SK-MEL-5 (cell line): ENCODE measurements around the gene PTPN2. TPM values are rescaled to one million over a fixed set of nuclear protein-coding genes. Genes with fewer than 3 reads are reported as not detected.
A peak's percentile ranks its signal among the peaks of the same experiment; 100 is the strongest.

Source experiments
- DNase-seq: peaks from one replicate; pipeline ENCODE4 v3.0.0-alpha.2; 2016; ENCODE audit warnings: low read depth, low spot score
- in situ Hi-C: cut with HindIII; loops from 2 replicates; pipeline ENCODE4 v1.10.0; 2016; ENCODE audit warnings: low sequenced_read_pairs, high pct_unique_total_duplicates, low pct_unique_long_range_greater_than_20kb
- total RNA-seq: library from RNA; depleted of rRNA; stranded (reverse); fragments of >200 nt; shearing (Covaris generic); gene quantifications from 2 replicates; pipeline ENCODE4 v1.2.3, GENCODE V29; 2014

Gene PTPN2
- total RNA-seq, 1 experiment from 2014 or later = 39.6 TPM

- no peak for DNase-seq
- in situ Hi-C loops = no loop called here
Measured at GRCh38 chr18:12842459-12843380, 41.3 kb downstream of the PTPN2 start.

DNA sequence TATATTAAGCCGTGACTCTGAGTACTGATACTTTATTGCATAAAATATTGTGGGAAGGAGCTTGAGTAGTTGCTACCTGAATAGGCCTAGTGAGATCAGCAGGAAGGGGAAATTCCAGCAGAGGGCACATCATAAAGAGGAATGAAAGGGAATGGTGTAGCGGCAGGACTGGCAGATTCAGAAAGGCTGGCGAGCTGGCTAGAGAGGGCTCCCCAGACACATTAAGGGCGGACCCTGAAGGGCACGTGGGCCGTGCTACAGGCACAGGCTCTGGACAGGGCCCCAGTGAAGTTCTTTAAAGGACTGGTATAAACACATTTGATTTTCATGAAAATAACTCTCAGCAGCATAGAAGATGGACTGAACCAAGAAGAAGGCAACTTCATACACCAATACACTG, 43.0 kb downstream of the PTPN2 start:
- peak; percentile 59 for DNase-seq

GRCh38 chr18:12840382-12840781, 43.7 kb downstream of the PTPN2 start:
- in situ Hi-C loops = no loop called here
- DNase-seq = no peak

More for the DNA sequence above, 43.0 kb downstream of the PTPN2 start:
- in situ Hi-C loops = no loop called here

- no peak for DNase-seq
- in situ Hi-C loops = no loop called here
Measured at GRCh38 chr18:12839526-12840196, 44.4 kb downstream of the PTPN2 start.

- in situ Hi-C loops = no loop called here
- DNase-seq = no peak
Measured at GRCh38 chr18:12839057-12839525, 44.9 kb downstream of the PTPN2 start.

- DNase-seq = peak; percentile 23
- in situ Hi-C loops = no loop called here
Measured at GRCh38 chr18:12838178-12838634, 45.8 kb downstream of the PTPN2 start.

DNA sequence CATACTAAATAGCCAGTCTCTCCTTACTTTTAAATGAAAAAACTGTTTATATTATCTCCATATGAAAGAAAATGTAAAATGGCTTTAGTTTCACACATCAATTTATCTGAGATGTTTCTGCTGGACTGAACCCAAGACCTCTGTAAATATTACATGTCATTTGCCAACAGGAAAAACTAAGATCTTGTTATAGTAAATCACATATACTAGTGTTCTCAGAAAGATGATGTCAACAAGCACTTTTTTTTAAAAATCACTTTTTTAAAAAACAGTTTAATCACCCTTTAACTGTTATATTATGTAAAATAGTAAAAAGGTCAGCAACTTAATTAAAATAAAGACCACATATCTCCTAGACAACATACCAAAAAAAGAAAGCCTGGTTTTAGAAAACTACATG, 46.3 kb downstream of the PTPN2 start:
- in situ Hi-C loops = no loop called here
- DNase-seq = no peak

GRCh38 chr18:12836551-12836950, 47.5 kb downstream of the PTPN2 start:
- in situ Hi-C loops = no loop called here
- DNase-seq = no peak

DNA sequence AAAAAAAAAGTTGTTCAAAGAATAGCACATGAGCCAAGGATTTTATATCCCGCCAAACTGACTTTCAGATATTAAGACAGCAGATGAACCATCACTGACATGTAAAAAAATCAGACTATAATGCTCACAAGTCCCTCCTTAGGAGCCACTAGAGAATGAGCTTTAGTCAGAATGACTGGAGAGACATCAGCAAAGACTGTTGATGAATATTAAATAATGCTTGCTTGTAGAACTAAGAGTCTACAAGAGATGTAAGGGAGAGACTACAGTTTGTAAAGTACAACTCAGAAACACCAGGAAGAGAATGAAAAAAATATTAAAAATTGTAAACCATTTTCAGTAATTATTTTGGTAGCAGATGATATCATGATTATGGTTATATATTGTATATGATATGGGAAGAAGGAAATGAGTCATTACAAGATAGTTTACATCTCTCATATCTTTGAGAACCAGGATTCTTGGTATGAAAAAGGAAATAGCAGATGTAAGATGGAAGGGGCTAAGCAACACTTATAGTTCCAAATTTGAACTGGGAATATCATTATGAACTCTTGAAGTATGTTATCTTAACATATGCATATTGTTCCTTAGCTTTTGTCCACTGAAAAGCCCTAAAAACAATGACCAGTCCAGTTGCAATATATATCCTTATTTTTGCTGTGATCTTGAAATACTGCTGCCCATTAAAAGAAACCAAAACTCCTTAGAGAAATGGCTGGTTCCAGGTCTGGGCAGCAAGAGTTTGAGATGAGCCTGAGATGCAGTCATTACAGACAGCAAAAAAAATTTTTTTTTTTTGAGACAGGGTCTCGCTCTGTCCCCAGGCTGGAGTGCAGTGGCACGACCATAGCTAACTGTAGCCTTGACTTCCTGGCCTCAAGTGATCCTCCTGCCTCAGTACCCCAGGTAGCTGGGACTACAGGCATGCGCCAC, 55.7 kb downstream of the PTPN2 start:
- DNase-seq = no peak
- in situ Hi-C loops = no loop called here

DNA sequence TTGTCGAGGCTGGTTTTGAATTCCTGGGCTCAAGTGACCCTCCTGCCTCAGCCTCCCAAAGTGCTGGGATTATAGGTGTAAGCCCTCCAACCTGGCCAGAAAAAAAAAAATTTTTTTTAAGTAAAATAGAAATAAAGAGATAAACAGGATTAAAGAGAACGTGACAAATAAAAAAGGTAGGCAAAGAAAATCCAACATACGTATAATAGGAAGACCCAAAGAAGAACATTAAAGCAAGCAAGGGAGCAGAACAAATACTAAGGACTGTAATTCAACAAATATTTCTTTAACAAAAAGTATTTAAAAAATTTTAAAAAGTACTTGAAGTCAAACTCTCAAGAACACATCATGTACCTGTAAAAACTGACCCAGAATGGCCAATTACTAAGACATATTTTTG, 56.4 kb downstream of the PTPN2 start:
- in situ Hi-C loops = no loop called here

GRCh38 chr18:12825230-12825629, 58.8 kb downstream of the PTPN2 start:
- no peak for DNase-seq
- in situ Hi-C loops = no loop called here

More for the DNA sequence above, 56.4 kb downstream of the PTPN2 start:
- DNase-seq = no peak

DNA sequence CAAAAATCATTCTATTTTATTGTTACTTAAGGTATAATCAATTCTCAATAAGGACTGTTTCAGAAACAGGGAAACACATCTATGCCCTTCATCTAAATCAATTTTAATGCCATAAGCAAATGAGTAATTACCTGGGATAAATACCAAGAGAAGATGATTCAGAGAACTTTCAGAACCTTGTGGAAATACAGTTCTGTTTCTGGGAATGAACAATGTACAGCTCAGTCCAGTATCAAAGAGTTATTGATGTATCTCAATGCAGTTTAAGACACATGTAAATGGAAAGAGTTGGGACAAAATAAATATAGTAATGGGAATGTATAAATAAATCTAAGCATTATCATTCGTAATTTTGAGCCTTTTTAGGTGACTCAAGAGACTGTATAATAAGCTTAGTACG, 60.1 kb downstream of the PTPN2 start:
- in situ Hi-C loops = no loop called here
- no peak for DNase-seq

DNA sequence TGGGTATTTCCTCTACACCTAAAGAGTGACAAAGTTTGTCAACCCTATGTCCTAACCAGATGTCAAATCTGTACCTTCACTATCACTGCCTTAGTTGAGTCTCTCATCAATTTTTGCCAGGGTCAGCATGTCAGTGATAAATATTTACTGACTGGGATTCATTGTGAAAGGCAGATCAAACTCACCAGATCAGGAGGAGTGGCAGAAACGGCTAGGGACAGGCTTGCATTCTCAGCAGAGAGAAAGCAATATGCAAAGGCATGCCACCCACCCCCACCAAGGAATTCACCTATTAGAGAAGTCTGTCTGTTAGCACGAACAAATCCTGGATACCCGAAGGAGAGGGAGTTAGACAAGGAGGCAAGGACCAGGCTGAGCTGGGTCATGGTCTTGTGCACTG, 62.6 kb downstream of the PTPN2 start:
- in situ Hi-C loops = no loop called here
- no peak for DNase-seq

DNA sequence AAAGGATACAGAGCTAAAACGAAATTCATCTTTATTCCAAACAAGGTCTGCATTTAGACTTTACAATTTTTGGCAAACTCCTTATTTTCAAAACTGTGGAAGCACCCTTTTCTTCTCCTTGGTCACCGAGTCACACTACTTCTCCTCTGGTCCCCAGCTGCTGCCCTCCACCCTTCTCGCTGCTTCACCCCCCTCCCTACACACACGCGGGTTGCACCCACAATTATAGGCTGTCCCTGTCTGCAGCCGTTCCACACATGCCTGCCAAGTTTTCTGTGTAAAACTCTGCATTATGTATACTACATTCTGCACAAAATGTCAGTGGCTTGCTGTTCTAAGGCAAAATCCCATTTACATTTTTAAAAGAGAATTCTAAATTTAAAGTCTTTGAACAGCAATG, 63.5 kb downstream of the PTPN2 start:
- in situ Hi-C loops = no loop called here

DNA sequence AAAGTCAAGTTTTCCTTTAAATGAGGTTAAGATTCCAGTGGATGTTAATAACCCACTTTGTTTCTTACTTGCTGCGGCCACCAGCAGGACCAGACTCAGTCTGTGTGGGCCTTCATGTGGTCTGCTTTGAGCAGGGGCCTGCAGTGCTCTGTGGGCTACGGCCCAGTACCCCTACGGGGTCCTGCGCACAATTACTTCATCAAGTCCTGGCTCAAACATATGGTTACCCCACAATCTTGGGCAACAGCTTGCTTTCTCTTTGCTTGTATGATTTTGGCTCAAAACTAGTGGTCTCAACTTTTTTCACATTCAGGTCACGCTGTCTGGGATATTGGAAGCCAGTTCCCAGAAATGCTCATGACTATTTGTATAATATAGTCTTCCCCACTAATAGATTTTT, 64.2 kb downstream of the PTPN2 start:
- no peak for DNase-seq
- in situ Hi-C loops = no loop called here

More for the DNA sequence above, 63.5 kb downstream of the PTPN2 start:
- no peak for DNase-seq

GRCh38 chr18:12819322-12819721, 64.7 kb downstream of the PTPN2 start:
- no peak for DNase-seq
- in situ Hi-C loops = no loop called here

- no peak for DNase-seq
- in situ Hi-C loops = no loop called here
Measured at GRCh38 chr18:12818243-12818642, 65.8 kb downstream of the PTPN2 start.

GRCh38 chr18:12816451-12816850, 67.6 kb downstream of the PTPN2 start:
- no peak for DNase-seq

More at GRCh38 chr18:12816451-12816850, 67.6 kb downstream of the PTPN2 start:
- in situ Hi-C loops = no loop called here
